ENCODE results near the gene HSPH1. TPM values are rescaled to one million over a fixed set of nuclear protein-coding genes. Genes with fewer than 3 reads are reported as not detected.
"Not testable (repeated sequence)": the region's sequence is repeated elsewhere in the genome, so short reads cannot be mapped to it uniquely, and the experiment has no call there.

The HSPH1 gene
- total RNA-seq, 2 donors from 2014 or later = 143 to 153 TPM

- DNase-seq (no peak), ATAC-seq (no peak)
- Mint-ChIP-seq H3K27me3 (peaks cover 4% of the 10 kb centered on the region), H3K4me1 (peaks cover 12% of the 10 kb centered on the region), H3K4me3 (no peak overlapping the region), H3K36me3 (ENCODE audit: low read depth) (peaks cover 4% of the 10 kb centered on the region), H3K27ac (no peak overlapping the region)
- H3K9me3 ChIP-seq (ENCODE audit: control insufficient read depth, low read length, poor library complexity, severe bottlenecking) = no peaks in the 10 kb centered on the region
These were observed 33.9 kb upstream of the HSPH1 start for GRCh38 chr13:31195616-31196015.

GRCh38 chr13:31192306-31192705 is 30.6 kb upstream of the HSPH1 start:
- Mint-ChIP-seq H3K36me3 (ENCODE audit: low read depth) (peaks cover 2% of the 10 kb centered on the region), H3K27me3 (peaks cover 4% of the 10 kb centered on the region), H3K27ac (no peak overlapping the region), H3K4me1 (peaks cover 7% of the 10 kb centered on the region), H3K4me3 (no peak overlapping the region)
- H3K9me3 ChIP-seq (ENCODE audit: control insufficient read depth, low read length, poor library complexity, severe bottlenecking) = no peaks in the 10 kb centered on the region
- DNase-seq (no peak), ATAC-seq (no peak)

GRCh38 chr13:31191748-31192147 is 30.0 kb upstream of the HSPH1 start:
- Mint-ChIP-seq H3K36me3 (ENCODE audit: low read depth) (peaks cover 2% of the 10 kb centered on the region), H3K27ac (no peak overlapping the region), H3K4me1 (peaks cover 7% of the 10 kb centered on the region), H3K27me3 (peaks cover 4% of the 10 kb centered on the region), H3K4me3 (no peak overlapping the region)
- H3K9me3 ChIP-seq (ENCODE audit: control insufficient read depth, low read length, poor library complexity, severe bottlenecking) = no peaks in the 10 kb centered on the region
- DNase-seq = no peak
- no peak for ATAC-seq

GRCh38 chr13:31184981-31185645 is 23.4 kb upstream of the HSPH1 start:
- DNase-seq = no peak
- Mint-ChIP-seq H3K27ac (no peak overlapping the region), H3K36me3 (ENCODE audit: low read depth) (no peaks in the 10 kb centered on the region), H3K4me1 (peaks cover 2% of the 10 kb centered on the region), H3K4me3 (no peak overlapping the region), H3K27me3 (peaks cover 4% of the 10 kb centered on the region)
- no peak for ATAC-seq
- no peaks in the 10 kb centered on the region for H3K9me3 ChIP-seq (ENCODE audit: control insufficient read depth, low read length, poor library complexity, severe bottlenecking)

- peaks cover 4% of the 10 kb centered on the region for H3K27me3 Mint-ChIP-seq
- no peak overlapping the region for H3K4me3 Mint-ChIP-seq
- peaks cover 2% of the 10 kb centered on the region for H3K4me1 Mint-ChIP-seq
- ATAC-seq = no peak
- no peak overlapping the region for H3K27ac Mint-ChIP-seq
- no peaks in the 10 kb centered on the region for H3K9me3 ChIP-seq (ENCODE audit: control insufficient read depth, low read length, poor library complexity, severe bottlenecking)
- no peaks in the 10 kb centered on the region for H3K36me3 Mint-ChIP-seq (ENCODE audit: low read depth)
- DNase-seq = no peak
These were observed 22.7 kb upstream of the HSPH1 start for GRCh38 chr13:31184451-31184850.

- Mint-ChIP-seq H3K4me3 (no peak overlapping the region), H3K36me3 (ENCODE audit: low read depth) (no peaks in the 10 kb centered on the region), H3K27ac (no peak overlapping the region), H3K27me3 (peaks cover 8% of the 10 kb centered on the region), H3K4me1 (peaks cover 4% of the 10 kb centered on the region)
- ATAC-seq (no peak), DNase-seq (no peak)
- no peaks in the 10 kb centered on the region for H3K9me3 ChIP-seq (ENCODE audit: control insufficient read depth, low read length, poor library complexity, severe bottlenecking)
These were observed 21.3 kb upstream of the HSPH1 start for GRCh38 chr13:31182987-31183386.

GRCh38 chr13:31179754-31180153 is 18.1 kb upstream of the HSPH1 start:
- no peak overlapping the region for H3K4me3 Mint-ChIP-seq
- no peak for DNase-seq
- ATAC-seq = no peak
- no peak overlapping the region for H3K27ac Mint-ChIP-seq
- H3K27me3 Mint-ChIP-seq = peaks cover 4% of the 10 kb centered on the region
- no peaks in the 10 kb centered on the region for H3K9me3 ChIP-seq (ENCODE audit: control insufficient read depth, low read length, poor library complexity, severe bottlenecking)
- peaks cover 5% of the 10 kb centered on the region for H3K4me1 Mint-ChIP-seq
- no peaks in the 10 kb centered on the region for H3K36me3 Mint-ChIP-seq (ENCODE audit: low read depth)

GRCh38 chr13:31179241-31179640 is 17.5 kb upstream of the HSPH1 start:
- H3K9me3 ChIP-seq (ENCODE audit: control insufficient read depth, low read length, poor library complexity, severe bottlenecking) = no peaks in the 10 kb centered on the region
- Mint-ChIP-seq H3K4me3 (no peak overlapping the region), H3K27ac (no peak overlapping the region), H3K27me3 (peaks cover 4% of the 10 kb centered on the region), H3K36me3 (ENCODE audit: low read depth) (no peaks in the 10 kb centered on the region), H3K4me1 (peaks cover 5% of the 10 kb centered on the region)
- DNase-seq (no peak), ATAC-seq (no peak)

GRCh38 chr13:31177813-31178495 is 16.2 kb upstream of the HSPH1 start:
- H3K4me1 Mint-ChIP-seq; H3K4me3 Mint-ChIP-seq; DNase-seq; H3K27ac Mint-ChIP-seq; H3K9me3 ChIP-seq (ENCODE audit: control insufficient read depth, low read length, poor library complexity, severe bottlenecking); ATAC-seq; H3K36me3 Mint-ChIP-seq (ENCODE audit: low read depth): not testable (repeated sequence)
- peaks cover 16% of the 10 kb centered on the region for H3K27me3 Mint-ChIP-seq

- Mint-ChIP-seq H3K4me3 (no peak overlapping the region), H3K27me3 (peaks cover 26% of the 10 kb centered on the region), H3K27ac (no peak overlapping the region), H3K4me1 (peaks cover 3% of the 10 kb centered on the region), H3K36me3 (ENCODE audit: low read depth) (no peaks in the 10 kb centered on the region)
- ATAC-seq (no peak), DNase-seq (no peak)
- H3K9me3 ChIP-seq (ENCODE audit: control insufficient read depth, low read length, poor library complexity, severe bottlenecking) = no peaks in the 10 kb centered on the region
These were observed 14.3 kb upstream of the HSPH1 start for GRCh38 chr13:31175847-31176532.

GRCh38 chr13:31174018-31174417 is 12.3 kb upstream of the HSPH1 start:
- Mint-ChIP-seq H3K27me3 (peaks cover 26% of the 10 kb centered on the region), H3K4me3 (no peak overlapping the region), H3K4me1 (peaks cover 3% of the 10 kb centered on the region), H3K27ac (no peak overlapping the region), H3K36me3 (ENCODE audit: low read depth) (no peaks in the 10 kb centered on the region)
- no peaks in the 10 kb centered on the region for H3K9me3 ChIP-seq (ENCODE audit: control insufficient read depth, low read length, poor library complexity, severe bottlenecking)
- ATAC-seq (no peak), DNase-seq (no peak)

- Mint-ChIP-seq H3K4me1 (no peaks in the 10 kb centered on the region), H3K4me3 (no peak overlapping the region), H3K36me3 (ENCODE audit: low read depth) (no peaks in the 10 kb centered on the region), H3K27me3 (peaks cover 21% of the 10 kb centered on the region), H3K27ac (no peak overlapping the region)
- DNase-seq = no peak
- no peaks in the 10 kb centered on the region for H3K9me3 ChIP-seq (ENCODE audit: control insufficient read depth, low read length, poor library complexity, severe bottlenecking)
- no peak for ATAC-seq
These were observed 10.8 kb upstream of the HSPH1 start for GRCh38 chr13:31172535-31172934.

- no peaks in the 10 kb centered on the region for H3K9me3 ChIP-seq (ENCODE audit: control insufficient read depth, low read length, poor library complexity, severe bottlenecking)
- Mint-ChIP-seq H3K36me3 (ENCODE audit: low read depth) (no peaks in the 10 kb centered on the region), H3K27ac (no peak overlapping the region), H3K4me1 (no peaks in the 10 kb centered on the region), H3K4me3 (no peak overlapping the region), H3K27me3 (peaks cover 21% of the 10 kb centered on the region)
- DNase-seq (no peak), ATAC-seq (no peak)
These were observed 10.3 kb upstream of the HSPH1 start for GRCh38 chr13:31172001-31172400.

Data from T-helper 17 cell (primary cell).